Gastrocnemius medialis (tissue), 4 donors: Measurements from ENCODE around the gene CFAP299.

ENCODE experiments used
- POLR2A ChIP-seq, 2 donors: fragments of 450-650 bp; IDR thresholded peaks; one replicate each; pipeline ENCODE4 v1.6.1; 2017; ENCODE audit warnings: antibody characterized with exemption in 2 of 2, mild to moderate bottlenecking in 2 of 2, moderate library complexity in 2 of 2
- TF ChIP-seq, protein P1 (sequence below), 5 experiments: fragments of 450-650 bp in 3 of 5; fragments of 200-600 bp in 2 of 5; sonication (generic) in 2 of 5; IDR thresholded peaks in 4 of 5; conservative IDR thresholded peaks in 1 of 5; 1 replicate in 4 of 5; 2 replicates in 1 of 5; pipeline ENCODE4 v1.5.1; 2016 to 2019; ENCODE audit warnings: antibody characterized with exemption in 5 of 5, mild to moderate bottlenecking in 3 of 5, moderate library complexity in 3 of 5

- TF ChIP-seq, protein P1, sequence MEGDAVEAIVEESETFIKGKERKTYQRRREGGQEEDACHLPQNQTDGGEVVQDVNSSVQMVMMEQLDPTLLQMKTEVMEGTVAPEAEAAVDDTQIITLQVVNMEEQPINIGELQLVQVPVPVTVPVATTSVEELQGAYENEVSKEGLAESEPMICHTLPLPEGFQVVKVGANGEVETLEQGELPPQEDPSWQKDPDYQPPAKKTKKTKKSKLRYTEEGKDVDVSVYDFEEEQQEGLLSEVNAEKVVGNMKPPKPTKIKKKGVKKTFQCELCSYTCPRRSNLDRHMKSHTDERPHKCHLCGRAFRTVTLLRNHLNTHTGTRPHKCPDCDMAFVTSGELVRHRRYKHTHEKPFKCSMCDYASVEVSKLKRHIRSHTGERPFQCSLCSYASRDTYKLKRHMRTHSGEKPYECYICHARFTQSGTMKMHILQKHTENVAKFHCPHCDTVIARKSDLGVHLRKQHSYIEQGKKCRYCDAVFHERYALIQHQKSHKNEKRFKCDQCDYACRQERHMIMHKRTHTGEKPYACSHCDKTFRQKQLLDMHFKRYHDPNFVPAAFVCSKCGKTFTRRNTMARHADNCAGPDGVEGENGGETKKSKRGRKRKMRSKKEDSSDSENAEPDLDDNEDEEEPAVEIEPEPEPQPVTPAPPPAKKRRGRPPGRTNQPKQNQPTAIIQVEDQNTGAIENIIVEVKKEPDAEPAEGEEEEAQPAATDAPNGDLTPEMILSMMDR (IDR thresholded peaks at IDR 0.05 in 4 of 5, conservative IDR thresholded peaks at IDR 0.05 in 1 of 5): no peak
- TF ChIP-seq POLR2A (IDR thresholded peaks at IDR 0.05): no peak
Measured at GRCh38 chr4:80619070-80619674, 283.6 kb downstream of the CFAP299 start.
